Stimulated activated CD8-positive, alpha-beta memory T cell treated with anti-CD3 and anti-CD28 coated beads, Interleukin-4, amount 100 ng/mL, for 24 hours (primary cell): ENCODE measurements around the gene UBE2G1.
"Not testable (repeated sequence)": the region's sequence is repeated elsewhere in the genome, so short reads cannot be mapped to it uniquely, and the experiment has no call there.

Experiments
- DNase-seq: peaks from one replicate; pipeline ENCODE4 v3.0.0-alpha.2; 2020; ENCODE audit warnings: low read depth

UBE2G1 gene

GRCh38 chr17:4366327-4367063 is at the start of gene UBE2G1:
TSS of gene UBE2G1 (minus strand) at chr17:4366675. CDS start at chr17:4366316, 359 bp downstream.
- DNase-seq, result peak; percentile 99

GRCh38 chr17:4412933-4413831 is 46.7 kb upstream of the UBE2G1 start:
- DNase-seq, result peak; percentile 86

- no peak for DNase-seq
These were observed 44.7 kb upstream of the UBE2G1 start for GRCh38 chr17:4411201-4411600.

GRCh38 chr17:4409659-4410058 is 43.2 kb upstream of the UBE2G1 start:
- DNase-seq, result no peak

GRCh38 chr17:4407851-4408250 is 41.4 kb upstream of the UBE2G1 start:
- DNase-seq, result no peak

GRCh38 chr17:4407216-4407615 is 40.7 kb upstream of the UBE2G1 start:
- DNase-seq, result no peak

- DNase-seq, result no peak
These were observed 39.9 kb upstream of the UBE2G1 start for GRCh38 chr17:4406386-4406785.

GRCh38 chr17:4405699-4406098 is 39.2 kb upstream of the UBE2G1 start:
- no peak for DNase-seq

- no peak for DNase-seq
These were observed 38.7 kb upstream of the UBE2G1 start for GRCh38 chr17:4405038-4405669.

GRCh38 chr17:4397840-4398239 is 31.4 kb upstream of the UBE2G1 start:
- no peak for DNase-seq

GRCh38 chr17:4395111-4395478 is 28.6 kb upstream of the UBE2G1 start:
- no peak for DNase-seq

GRCh38 chr17:4394208-4395110 is 28.0 kb upstream of the UBE2G1 start:
- DNase-seq, result no peak

- DNase-seq, result no peak
These were observed 27.3 kb upstream of the UBE2G1 start for GRCh38 chr17:4393806-4394205.

GRCh38 chr17:4389079-4389478 is 22.6 kb upstream of the UBE2G1 start:
- no peak for DNase-seq

GRCh38 chr17:4387137-4387536 is 20.7 kb upstream of the UBE2G1 start:
- no peak for DNase-seq

GRCh38 chr17:4386406-4386805 is 19.9 kb upstream of the UBE2G1 start:
- DNase-seq, result no peak

- DNase-seq, result no peak
These were observed 15.5 kb upstream of the UBE2G1 start for GRCh38 chr17:4381690-4382671.

GRCh38 chr17:4378626-4379025 is 12.2 kb upstream of the UBE2G1 start:
- DNase-seq, result no peak

GRCh38 chr17:4377247-4377646 is 10.8 kb upstream of the UBE2G1 start:
- not testable (repeated sequence) for DNase-seq

GRCh38 chr17:4375796-4376440 is 9.4 kb upstream of the UBE2G1 start:
- not testable (repeated sequence) for DNase-seq
